Fibroblast of mammary gland (primary cell): ENCODE measurements around the gene CXCR6.
A peak's percentile ranks its signal among the peaks of the same experiment; 100 is the strongest.

Experiments used
- DNase-seq: peaks from one replicate; pipeline ENCODE4 v3.0.0-alpha.2; 2010; ENCODE audit warnings: low read depth
- H3K4me3 ChIP-seq: 2 replicates; pipeline ENCODE4 v1.5.1; 2011; ENCODE audit warnings: low read depth, mild to moderate bottlenecking, low read length, moderate library complexity; ENCODE audit not compliant: control insufficient read depth
- CTCF ChIP-seq: conservative IDR thresholded peaks from 2 replicates; pipeline ENCODE4 v1.5.1; 2011; ENCODE audit warnings: low read depth, low read length, inconsistent platforms; ENCODE audit not compliant: control insufficient read depth, insufficient read depth

The CXCR6 gene

GRCh38 chr3:45966371-45966791, 23.1 kb downstream of the CXCR6 start:
- DNase-seq, result no peak
- no peak overlapping the region for H3K4me3 ChIP-seq
- TF ChIP-seq CTCF, result no peak

DNA sequence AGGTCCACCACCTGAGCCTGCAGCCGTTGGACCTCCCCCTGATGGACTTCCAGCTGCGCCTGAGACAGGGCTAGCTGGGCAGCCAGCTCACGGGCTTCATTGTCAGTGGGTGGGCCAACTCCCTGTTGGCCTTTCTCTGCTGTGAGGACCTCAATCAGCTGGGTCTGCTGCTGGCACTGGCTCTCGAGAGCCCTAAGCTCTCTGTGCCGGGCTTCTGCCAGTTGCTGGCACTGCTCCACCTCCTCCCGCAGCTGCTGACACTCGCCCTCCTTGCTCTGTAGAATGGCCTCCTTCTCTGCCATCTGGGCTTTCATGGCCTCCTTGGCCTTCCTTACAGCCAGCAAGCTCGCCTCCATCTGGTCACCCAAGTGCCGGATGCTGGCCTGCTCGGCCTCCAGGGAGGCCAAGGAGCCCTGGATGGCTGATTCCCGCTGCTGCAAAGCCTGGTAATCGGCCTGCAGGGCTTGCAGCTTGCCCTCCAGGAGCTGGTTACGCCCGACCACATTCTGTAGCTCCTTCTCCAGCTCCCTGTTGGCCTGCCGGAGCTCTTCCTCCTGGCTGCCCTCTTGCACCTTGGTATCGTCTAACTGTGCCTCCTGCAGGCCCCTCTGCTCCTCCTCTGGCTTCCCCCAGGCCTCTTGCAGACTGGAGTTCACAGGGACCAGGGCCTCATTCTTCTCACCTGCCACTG, 23.8 kb downstream of the CXCR6 start:
- H3K4me3 ChIP-seq, result no peak overlapping the region
- no peak for TF ChIP-seq CTCF
- no peak for DNase-seq

DNA sequence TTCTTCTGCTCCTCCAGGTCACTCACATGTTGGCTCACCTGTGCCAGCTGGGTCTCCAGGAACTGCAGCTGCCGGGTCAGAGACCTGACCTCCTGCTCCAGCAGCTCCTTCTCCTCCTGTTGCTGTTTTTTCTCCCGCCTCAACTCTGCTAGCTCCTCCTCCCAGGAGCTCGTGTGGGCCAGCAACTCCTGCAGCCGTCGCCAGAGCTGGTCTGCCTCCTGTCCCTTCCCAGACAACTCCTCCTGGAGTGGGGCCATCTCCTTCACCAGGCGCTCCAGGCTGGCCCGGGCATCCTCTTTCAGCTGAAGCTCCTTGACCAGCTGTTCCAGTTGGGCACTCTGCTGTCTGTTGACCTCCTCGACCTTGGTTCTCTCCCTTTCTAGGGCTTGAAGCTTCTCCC, 24.5 kb downstream of the CXCR6 start:
- H3K4me3 ChIP-seq, result no peak overlapping the region
- no peak for DNase-seq
- TF ChIP-seq CTCF, result no peak

- TF ChIP-seq CTCF, result no peak
- DNase-seq, result no peak
- no peak overlapping the region for H3K4me3 ChIP-seq
These were observed 24.9 kb downstream of the CXCR6 start for GRCh38 chr3:45968149-45968548.

- DNase-seq, result peak; percentile 56
- no peak for TF ChIP-seq CTCF
- H3K4me3 ChIP-seq, result no peak overlapping the region
These were observed 25.4 kb downstream of the CXCR6 start for GRCh38 chr3:45968706-45969105.

DNA sequence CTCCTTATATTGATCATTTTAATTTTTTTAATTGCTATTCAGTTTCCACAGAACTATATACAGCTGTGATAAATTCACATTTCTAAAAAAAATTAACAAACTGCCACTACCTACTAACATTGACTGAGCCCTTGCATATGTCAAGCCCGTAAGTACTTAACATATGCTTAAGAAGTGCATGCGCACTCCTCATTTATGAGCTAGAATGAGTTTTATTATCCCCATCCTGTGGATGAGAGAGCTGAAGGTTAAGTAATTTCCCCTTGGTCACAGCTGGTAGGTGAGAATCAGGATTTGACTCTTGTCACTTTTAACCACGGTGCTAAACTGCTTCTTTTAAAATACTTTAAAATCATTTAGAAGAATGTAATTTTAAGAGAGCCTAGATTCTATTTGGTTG, 25.9 kb downstream of the CXCR6 start:
- DNase-seq, result no peak
- TF ChIP-seq CTCF, result no peak
- H3K4me3 ChIP-seq, result no peak overlapping the region

DNA sequence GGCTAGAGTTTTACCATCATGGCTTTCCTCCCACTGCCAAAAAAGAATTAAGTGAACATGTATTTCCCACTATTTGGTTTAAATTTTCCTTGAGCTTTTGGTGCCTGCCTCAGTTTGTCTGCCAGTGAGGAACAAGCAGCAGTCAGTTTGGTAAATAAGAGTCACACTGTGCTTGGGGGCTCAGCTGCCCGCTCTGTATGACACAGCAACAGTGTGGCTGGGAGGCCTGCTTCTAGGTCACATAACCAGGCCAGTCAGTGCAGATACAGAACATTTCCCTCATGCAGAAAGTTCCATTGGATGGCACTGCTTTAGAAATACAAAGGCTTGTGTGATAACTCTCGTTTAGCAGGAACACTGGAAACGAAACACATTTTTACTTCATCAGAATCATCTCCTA, 26.7 kb downstream of the CXCR6 start:
- DNase-seq, result no peak
- TF ChIP-seq CTCF, result no peak
- H3K4me3 ChIP-seq, result no peak overlapping the region
